Measurements from ENCODE around the gene CXorf65.

CXorf65 gene

DNA sequence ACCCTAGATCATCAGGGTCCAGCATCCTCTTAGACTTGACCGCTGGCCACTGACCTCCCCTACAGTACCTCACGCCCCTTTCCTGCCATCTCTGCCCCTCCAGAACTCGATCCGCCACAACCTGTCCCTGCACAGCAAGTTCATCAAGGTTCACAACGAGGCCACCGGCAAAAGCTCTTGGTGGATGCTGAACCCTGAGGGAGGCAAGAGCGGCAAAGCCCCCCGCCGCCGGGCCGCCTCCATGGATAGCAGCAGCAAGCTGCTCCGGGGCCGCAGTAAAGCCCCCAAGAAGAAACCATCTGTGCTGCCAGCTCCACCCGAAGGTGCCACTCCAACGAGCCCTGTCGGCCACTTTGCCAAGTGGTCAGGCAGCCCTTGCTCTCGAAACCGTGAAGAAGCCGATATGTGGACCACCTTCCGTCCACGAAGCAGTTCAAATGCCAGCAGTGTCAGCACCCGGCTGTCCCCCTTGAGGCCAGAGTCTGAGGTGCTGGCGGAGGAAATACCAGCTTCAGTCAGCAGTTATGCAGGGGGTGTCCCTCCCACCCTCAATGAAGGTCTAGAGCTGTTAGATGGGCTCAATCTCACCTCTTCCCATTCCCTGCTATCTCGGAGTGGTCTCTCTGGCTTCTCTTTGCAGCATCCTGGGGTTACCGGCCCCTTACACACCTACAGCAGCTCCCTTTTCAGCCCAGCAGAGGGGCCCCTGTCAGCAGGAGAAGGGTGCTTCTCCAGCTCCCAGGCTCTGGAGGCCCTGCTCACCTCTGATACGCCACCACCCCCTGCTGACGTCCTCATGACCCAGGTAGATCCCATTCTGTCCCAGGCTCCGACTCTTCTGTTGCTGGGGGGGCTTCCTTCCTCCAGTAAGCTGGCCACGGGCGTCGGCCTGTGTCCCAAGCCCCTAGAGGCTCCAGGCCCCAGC is 5.7 kb downstream of the CXorf65 start:
- in situ Hi-C loops (cut with HindIII; ENCODE audit: low pct_unique_long_range_greater_than_20kb, low sequenced_read_pairs), result no loop called here
- no peak for TF ChIP-seq JUND (IDR thresholded peaks at IDR 0.05; ENCODE audit: low read depth)
- no peak for DNase-seq (ENCODE audit: low read depth in 1 of 2, low spot score in 1 of 2)

DNA sequence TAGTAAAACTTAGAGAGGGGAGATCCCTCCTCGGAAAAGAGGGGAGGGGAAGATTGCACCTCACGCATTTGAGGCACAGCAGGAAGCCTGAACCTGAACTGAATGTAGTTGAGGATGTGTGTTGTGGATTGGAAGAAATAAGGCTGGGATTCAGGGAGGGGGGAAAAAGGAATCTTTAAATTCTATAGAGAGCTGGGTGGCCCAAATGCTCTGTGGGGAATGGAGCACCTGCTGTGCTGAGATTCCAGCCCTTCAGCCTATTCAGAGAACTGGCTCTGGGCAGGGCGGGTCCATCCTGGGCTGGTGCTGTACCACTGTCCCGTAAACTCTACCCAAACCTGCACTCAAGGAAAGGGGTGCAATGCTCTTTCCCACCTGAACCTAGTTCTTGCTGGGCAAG is 6.8 kb downstream of the CXorf65 start:
- in situ Hi-C loops (cut with HindIII; ENCODE audit: low pct_unique_long_range_greater_than_20kb, low sequenced_read_pairs), result no loop called here
- no peak for DNase-seq (ENCODE audit: low read depth in 1 of 2, low spot score in 1 of 2)
- TF ChIP-seq JUND (IDR thresholded peaks at IDR 0.05; ENCODE audit: low read depth), result no peak

DNA sequence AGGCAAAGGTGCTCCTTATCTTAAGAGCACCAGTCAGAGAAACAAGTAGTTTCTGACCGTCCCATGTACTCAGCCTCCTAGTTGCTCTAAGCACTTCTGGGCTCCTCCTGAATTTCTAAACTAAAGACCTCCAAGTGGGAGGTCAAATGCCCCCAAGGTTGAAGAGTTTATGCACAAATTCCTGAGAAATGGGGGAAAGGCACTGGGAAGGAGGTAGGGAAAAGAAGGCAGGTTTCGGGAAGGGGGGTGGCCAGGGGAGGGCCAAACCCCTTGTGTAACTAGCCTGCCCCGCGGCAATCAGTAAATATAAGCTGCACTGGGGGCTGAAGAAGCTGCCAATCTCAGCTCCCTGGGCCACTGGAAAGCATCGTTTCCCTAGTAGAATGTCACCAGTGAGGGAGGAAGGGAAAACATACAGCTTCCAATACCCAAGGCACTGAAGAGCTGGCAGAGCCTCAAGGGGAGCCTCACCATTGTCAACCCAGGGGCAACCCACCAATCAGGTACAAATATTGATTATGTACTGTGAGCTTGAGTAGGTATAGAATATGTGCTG is 7.5 kb downstream of the CXorf65 start:
- no peak for DNase-seq (ENCODE audit: low read depth in 1 of 2, low spot score in 1 of 2)
- TF ChIP-seq JUND (IDR thresholded peaks at IDR 0.05; ENCODE audit: low read depth), result no peak
- in situ Hi-C loops (cut with HindIII; ENCODE audit: low pct_unique_long_range_greater_than_20kb, low sequenced_read_pairs), result no loop called here

DNA sequence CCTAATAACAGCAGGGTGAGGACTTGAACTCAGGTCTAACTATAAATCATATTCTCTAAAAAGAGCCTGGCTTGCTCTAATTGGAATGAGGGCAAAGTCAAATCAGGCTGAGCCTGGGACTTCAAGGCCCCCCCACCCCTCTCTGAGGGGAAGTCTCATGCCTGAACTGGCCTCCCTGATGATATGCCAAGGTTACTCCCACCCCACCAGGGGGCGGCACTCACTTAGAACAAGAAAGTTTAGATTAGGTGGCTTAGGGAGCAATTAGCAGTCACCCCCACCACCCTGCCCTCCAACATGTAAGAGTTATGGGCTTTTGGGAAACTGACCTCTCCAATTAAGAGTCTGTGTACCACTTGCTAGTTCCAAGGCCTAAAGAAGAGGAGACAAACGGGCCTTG is 8.2 kb downstream of the CXorf65 start:
- in situ Hi-C loops (cut with HindIII; ENCODE audit: low pct_unique_long_range_greater_than_20kb, low sequenced_read_pairs), result no loop called here
- peak in 1 of 2 experiments; percentile 31 for DNase-seq (ENCODE audit: low read depth in 1 of 2, low spot score in 1 of 2)
- no peak for TF ChIP-seq JUND (IDR thresholded peaks at IDR 0.05; ENCODE audit: low read depth)

DNA sequence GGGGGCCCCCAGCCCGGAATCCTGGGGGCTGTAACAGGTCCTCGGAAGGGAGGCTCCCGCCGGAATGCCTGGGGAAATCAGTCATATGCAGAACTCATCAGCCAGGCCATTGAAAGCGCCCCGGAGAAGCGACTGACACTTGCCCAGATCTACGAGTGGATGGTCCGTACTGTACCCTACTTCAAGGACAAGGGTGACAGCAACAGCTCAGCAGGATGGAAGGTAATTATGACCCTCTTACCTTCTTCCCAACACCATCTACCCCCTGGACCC is 9.8 kb downstream of the CXorf65 start:
- DNase-seq (ENCODE audit: low read depth in 1 of 2, low spot score in 1 of 2), result no peak
- no peak for TF ChIP-seq JUND (IDR thresholded peaks at IDR 0.05; ENCODE audit: low read depth)
- in situ Hi-C loops (cut with HindIII; ENCODE audit: low pct_unique_long_range_greater_than_20kb, low sequenced_read_pairs), result no loop called here

- TF ChIP-seq JUND (IDR thresholded peaks at IDR 0.05; ENCODE audit: low read depth), result no peak
- in situ Hi-C loops (cut with HindIII; ENCODE audit: low pct_unique_long_range_greater_than_20kb, low sequenced_read_pairs), result no loop called here
- DNase-seq (ENCODE audit: low read depth in 1 of 2, low spot score in 1 of 2), result peak in 1 of 2 experiments; percentile 22
These were observed 10.4 kb downstream of the CXorf65 start for GRCh38 chrX:71095981-71096759.

- peak; percentile 63 to 82 for DNase-seq (ENCODE audit: low read depth in 1 of 2, low spot score in 1 of 2)
- in situ Hi-C loops (cut with HindIII; ENCODE audit: low pct_unique_long_range_greater_than_20kb, low sequenced_read_pairs), result no loop called here
- TF ChIP-seq JUND (IDR thresholded peaks at IDR 0.05; ENCODE audit: low read depth), result no peak
These were observed 11.0 kb downstream of the CXorf65 start, which contains the start of gene FOXO4 for GRCh38 chrX:71095555-71095980. TSS of gene FOXO4 (plus strand) at chrX:71095851. CDS start at chrX:71096529, 678 bp downstream.

DNA sequence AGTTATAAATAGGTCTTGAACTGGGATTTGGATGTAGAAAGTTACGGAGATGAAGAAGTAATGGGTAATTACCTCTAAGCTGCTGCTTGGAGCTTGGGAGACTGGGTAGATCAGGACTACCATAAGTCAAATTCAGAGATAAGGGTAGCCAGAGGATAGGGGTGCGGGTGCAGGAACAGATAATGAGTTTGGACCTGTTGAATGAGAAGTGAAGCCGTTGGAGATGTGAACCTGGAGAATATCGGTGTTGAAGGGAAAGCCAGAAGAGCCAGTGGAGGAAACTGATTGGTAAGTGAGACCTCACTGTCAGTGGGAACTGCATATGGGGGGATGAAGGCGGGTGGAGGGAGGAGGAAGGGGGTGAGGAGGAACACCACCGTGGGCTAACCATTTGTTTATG is 11.5 kb downstream of the CXorf65 start:
- in situ Hi-C loops (cut with HindIII; ENCODE audit: low pct_unique_long_range_greater_than_20kb, low sequenced_read_pairs), result no loop called here
- no peak for TF ChIP-seq JUND (IDR thresholded peaks at IDR 0.05; ENCODE audit: low read depth)
- DNase-seq (ENCODE audit: low read depth in 1 of 2, low spot score in 1 of 2), result no peak

- in situ Hi-C loops (cut with HindIII; ENCODE audit: low pct_unique_long_range_greater_than_20kb, low sequenced_read_pairs), result no loop called here
- no peak for DNase-seq (ENCODE audit: low read depth in 1 of 2, low spot score in 1 of 2)
- no peak for TF ChIP-seq JUND (IDR thresholded peaks at IDR 0.05; ENCODE audit: low read depth)
These were observed 15.3 kb downstream of the CXorf65 start for GRCh38 chrX:71091263-71091662.

DNA sequence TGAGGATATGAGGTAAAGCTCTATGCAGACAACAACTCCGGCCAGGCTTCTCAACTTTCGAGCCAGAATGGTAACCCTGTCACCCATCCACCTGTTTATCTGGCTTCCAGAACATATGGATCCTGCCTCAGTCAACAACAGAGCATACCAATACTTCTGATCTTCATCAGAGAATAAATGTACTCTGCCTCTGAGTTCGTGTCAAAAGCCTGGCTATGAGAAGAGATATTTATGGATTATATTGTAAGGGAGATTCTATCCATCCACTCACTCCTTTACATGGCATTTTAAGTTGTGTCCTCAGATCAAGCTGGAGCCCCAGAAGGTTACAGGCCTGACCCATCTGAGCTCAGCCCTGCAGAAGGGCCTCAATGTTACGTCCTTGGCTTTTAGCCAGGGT is 20.6 kb downstream of the CXorf65 start:
- no peak for TF ChIP-seq JUND (IDR thresholded peaks at IDR 0.05; ENCODE audit: low read depth)
- DNase-seq (ENCODE audit: low read depth in 1 of 2, low spot score in 1 of 2), result no peak
- in situ Hi-C loops (cut with HindIII; ENCODE audit: low pct_unique_long_range_greater_than_20kb, low sequenced_read_pairs), result no loop called here

DNA sequence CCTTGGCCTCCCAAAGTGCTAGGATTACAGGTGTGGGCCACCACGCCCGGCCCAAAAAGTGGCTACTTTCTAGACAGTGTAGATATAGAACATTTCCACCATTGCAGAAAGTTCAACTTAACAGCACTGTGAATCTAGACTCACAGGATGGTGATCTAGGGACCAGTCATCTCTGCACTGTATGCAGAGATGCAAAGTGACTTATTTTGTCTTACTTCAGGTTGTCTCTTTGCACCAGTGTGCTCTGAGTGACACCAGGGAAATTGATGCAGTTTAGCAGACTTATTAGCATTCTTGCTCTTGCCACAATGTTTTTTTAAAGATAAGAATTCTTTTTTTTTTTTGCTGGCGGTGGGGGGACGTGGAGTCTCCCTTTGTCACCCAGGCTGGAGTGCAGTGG is 23.7 kb downstream of the CXorf65 start:
- DNase-seq (ENCODE audit: low read depth in 1 of 2, low spot score in 1 of 2), result no peak
- in situ Hi-C loops (cut with HindIII; ENCODE audit: low pct_unique_long_range_greater_than_20kb, low sequenced_read_pairs), result no loop called here
- TF ChIP-seq JUND (IDR thresholded peaks at IDR 0.05; ENCODE audit: low read depth), result no peak

DNA sequence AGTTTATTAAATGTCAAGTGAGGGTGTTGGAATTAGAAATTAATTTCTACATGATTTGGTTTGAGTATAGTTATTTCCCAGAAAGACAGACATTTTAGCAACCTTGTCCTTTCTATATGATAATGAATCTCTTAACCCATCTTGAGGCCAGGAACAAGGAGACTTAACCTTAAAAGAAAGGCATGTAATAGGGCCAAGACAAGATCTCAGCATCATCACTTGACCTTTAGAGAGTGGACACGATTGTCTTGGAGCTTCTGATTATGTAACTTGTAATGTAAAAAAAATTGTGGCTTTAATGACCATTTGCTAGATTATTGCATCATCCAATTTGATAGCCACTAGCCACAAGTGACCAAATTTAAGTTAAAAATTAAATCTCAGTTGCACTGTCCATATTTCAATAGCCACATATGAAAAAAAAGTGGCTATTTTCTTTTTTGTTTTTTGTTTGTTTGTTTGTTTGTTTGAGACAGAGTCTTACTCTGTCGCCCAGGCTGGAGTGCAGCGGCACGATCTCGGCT is 24.4 kb downstream of the CXorf65 start:
- no peak for DNase-seq (ENCODE audit: low read depth in 1 of 2, low spot score in 1 of 2)
- in situ Hi-C loops (cut with HindIII; ENCODE audit: low pct_unique_long_range_greater_than_20kb, low sequenced_read_pairs), result no loop called here
- no peak for TF ChIP-seq JUND (IDR thresholded peaks at IDR 0.05; ENCODE audit: low read depth)
